ENCODE results near the gene NCAM2. TPM values are rescaled to one million over a fixed set of nuclear protein-coding genes. Genes with fewer than 3 reads are reported as not detected.
"Not testable (repeated sequence)": the region's sequence is repeated elsewhere in the genome, so short reads cannot be mapped to it uniquely, and the experiment has no call there.

The NCAM2 gene
- total RNA-seq, 1 donor from 2014 or later: 4.3 TPM

GRCh38 chr21:21148009-21148408 is 149.8 kb downstream of the NCAM2 start:
- Mint-ChIP-seq H3K27me3 (ENCODE audit: unreplicated experiment) (no peaks in the 10 kb centered on the region), H3K4me1 (ENCODE audit: low read depth, unreplicated experiment) (no peaks in the 10 kb centered on the region), H3K36me3 (ENCODE audit: unreplicated experiment) (no peaks in the 10 kb centered on the region), H3K9me3 (ENCODE audit: unreplicated experiment) (no peaks in the 10 kb centered on the region), H3K4me3 (ENCODE audit: unreplicated experiment) (no peak overlapping the region), H3K27ac (ENCODE audit: unreplicated experiment) (no peak overlapping the region)
- no peak for DNase-seq
- no peak for TF ChIP-seq CTCF (IDR thresholded peaks at IDR 0.05; ENCODE audit: partially characterized antibody, unreplicated experiment)

GRCh38 chr21:21148514-21148913 is 150.3 kb downstream of the NCAM2 start:
- H3K36me3 Mint-ChIP-seq (ENCODE audit: unreplicated experiment): no peaks in the 10 kb centered on the region
- TF ChIP-seq CTCF (IDR thresholded peaks at IDR 0.05; ENCODE audit: partially characterized antibody, unreplicated experiment): no peak
- H3K27ac Mint-ChIP-seq (ENCODE audit: unreplicated experiment): no peak overlapping the region
- H3K4me3 Mint-ChIP-seq (ENCODE audit: unreplicated experiment): no peak overlapping the region
- no peaks in the 10 kb centered on the region for H3K27me3 Mint-ChIP-seq (ENCODE audit: unreplicated experiment)
- H3K4me1 Mint-ChIP-seq (ENCODE audit: low read depth, unreplicated experiment): no peaks in the 10 kb centered on the region
- no peaks in the 10 kb centered on the region for H3K9me3 Mint-ChIP-seq (ENCODE audit: unreplicated experiment)
- DNase-seq: no peak

- H3K9me3 Mint-ChIP-seq (ENCODE audit: unreplicated experiment); DNase-seq; H3K36me3 Mint-ChIP-seq (ENCODE audit: unreplicated experiment); H3K4me3 Mint-ChIP-seq (ENCODE audit: unreplicated experiment); H3K27ac Mint-ChIP-seq (ENCODE audit: unreplicated experiment); H3K27me3 Mint-ChIP-seq (ENCODE audit: unreplicated experiment); H3K4me1 Mint-ChIP-seq (ENCODE audit: low read depth, unreplicated experiment): not testable (repeated sequence)
Measured at GRCh38 chr21:21149445-21149844, 151.2 kb downstream of the NCAM2 start.

- no peak for DNase-seq
- H3K4me1 Mint-ChIP-seq (ENCODE audit: low read depth, unreplicated experiment): no peaks in the 10 kb centered on the region
- no peaks in the 10 kb centered on the region for H3K27me3 Mint-ChIP-seq (ENCODE audit: unreplicated experiment)
- no peaks in the 10 kb centered on the region for H3K9me3 Mint-ChIP-seq (ENCODE audit: unreplicated experiment)
- no peak overlapping the region for H3K4me3 Mint-ChIP-seq (ENCODE audit: unreplicated experiment)
- no peaks in the 10 kb centered on the region for H3K36me3 Mint-ChIP-seq (ENCODE audit: unreplicated experiment)
- H3K27ac Mint-ChIP-seq (ENCODE audit: unreplicated experiment): no peak overlapping the region
- TF ChIP-seq CTCF (IDR thresholded peaks at IDR 0.05; ENCODE audit: partially characterized antibody, unreplicated experiment): no peak
Measured at GRCh38 chr21:21151231-21151630, 153.0 kb downstream of the NCAM2 start.

- Mint-ChIP-seq H3K9me3 (ENCODE audit: unreplicated experiment) (no peaks in the 10 kb centered on the region), H3K27me3 (ENCODE audit: unreplicated experiment) (no peaks in the 10 kb centered on the region), H3K27ac (ENCODE audit: unreplicated experiment) (no peak overlapping the region), H3K4me1 (ENCODE audit: low read depth, unreplicated experiment) (peaks cover 3% of the 10 kb centered on the region), H3K36me3 (ENCODE audit: unreplicated experiment) (no peaks in the 10 kb centered on the region), H3K4me3 (ENCODE audit: unreplicated experiment) (no peak overlapping the region)
- no peak for TF ChIP-seq CTCF (IDR thresholded peaks at IDR 0.05; ENCODE audit: partially characterized antibody, unreplicated experiment)
- DNase-seq: no peak
Measured at GRCh38 chr21:21156397-21156796, 158.2 kb downstream of the NCAM2 start.

GRCh38 chr21:21156957-21157356 is 158.7 kb downstream of the NCAM2 start:
- Mint-ChIP-seq H3K9me3 (ENCODE audit: unreplicated experiment) (no peaks in the 10 kb centered on the region), H3K27ac (ENCODE audit: unreplicated experiment) (no peak overlapping the region), H3K36me3 (ENCODE audit: unreplicated experiment) (no peaks in the 10 kb centered on the region), H3K4me3 (ENCODE audit: unreplicated experiment) (no peak overlapping the region), H3K27me3 (ENCODE audit: unreplicated experiment) (no peaks in the 10 kb centered on the region), H3K4me1 (ENCODE audit: low read depth, unreplicated experiment) (peaks cover 3% of the 10 kb centered on the region)
- DNase-seq: no peak
- no peak for TF ChIP-seq CTCF (IDR thresholded peaks at IDR 0.05; ENCODE audit: partially characterized antibody, unreplicated experiment)

Data from glutamatergic neuron (in vitro differentiated cells).